K562 (cell line): ENCODE measurements around the gene TRIO. TPM values are rescaled to one million over a fixed set of nuclear protein-coding genes. Genes with fewer than 3 reads are reported as not detected.

Experiments used
- ATAC-seq: fragments of 200-7000 bp; cut with Tn5 transposase; 3 replicates; pipeline ENCODE4 v1.9.1; 2020; ENCODE audit warnings: moderate library complexity
- BruUV-seq: library from RNA; stranded (reverse); fragments of 400-500 nt; replicated peaks from 2 replicates; lab custom pipeline; 2021; lab: Mats Ljungman, UMichigan
- CTCF ChIA-PET: fragments of 300-600 bp; formaldehyde crosslinking; extraction: SDS; loops from one replicate; lab custom pipeline; 2021; ENCODE audit warnings: low intra/inter-chr PET ratio; lab: Yijun Ruan, JAX
- POLR2A ChIA-PET: fragments of 300-600, 350-650 bp; sonication (Branson Sonifier 250); formaldehyde crosslinking; extraction: SDS; loops from one replicate; lab custom pipeline; 2021; ENCODE audit warnings: antibody characterized with exemption, inconsistent platforms; lab: Yijun Ruan, JAX
- DNase-seq, 4 experiments: peaks; one replicate each; pipeline versions ENCODE4 v3.0.0 to v3.0.0-alpha.2; 2011 to 2018; ENCODE audit warnings: low spot score in 3 of 4, mixed read lengths in 3 of 4; ENCODE audit errors: extremely low read depth in 1 of 4
- FAIRE-seq: peaks from 2 replicates; lab custom pipeline; 2011; peaks lifted over from hg19 to GRCh38; lab: Jason Lieb, UNC
- H2AFZ ChIP-seq: 2 replicates; pipeline ENCODE4 v1.6.0; 2011; ENCODE audit warnings: low read depth, low read length, control low read depth, inconsistent platforms
- H3K27ac ChIP-seq: fragments of 200-600 bp; 3 replicates; pipeline ENCODE4 v1.8.0; 2011; ENCODE audit warnings: low read depth, mild to moderate bottlenecking, control low read depth, inconsistent platforms, low read length, moderate library complexity, mixed read lengths; ENCODE audit errors: extremely low read depth
- H3K27me3 ChIP-seq, 2 experiments: fragments of 300-600 bp in 1 of 2; 2 replicates in 1 of 2; 3 replicates in 1 of 2; pipeline versions ENCODE4 v1.6.0 to v1.8.0; 2011; ENCODE audit warnings: inconsistent platforms in 2 of 2, low read length in 2 of 2, mild to moderate bottlenecking in 1 of 2, mixed read lengths in 1 of 2, moderate library complexity in 1 of 2; ENCODE audit not compliant: control insufficient read depth in 2 of 2, insufficient read depth in 2 of 2
- H3K36me3 ChIP-seq: fragments of 300-600 bp; 3 replicates; pipeline ENCODE4 v1.8.0; 2011; ENCODE audit warnings: mild to moderate bottlenecking, low read length, inconsistent platforms; ENCODE audit not compliant: control insufficient read depth, insufficient read depth
- H3K4me1 ChIP-seq, 2 experiments: fragments of 200-600 bp in 1 of 2; replicated peaks in 1 of 2; 2 replicates in 1 of 2; 3 replicates in 1 of 2; pipeline versions ENCODE4 v1.5.1 to v1.8.0; 2011; ENCODE audit warnings: inconsistent platforms in 2 of 2, low read length in 2 of 2, mild to moderate bottlenecking in 1 of 2, mixed read lengths in 1 of 2, moderate library complexity in 1 of 2; ENCODE audit not compliant: control insufficient read depth in 2 of 2, insufficient read depth in 2 of 2
- H3K4me2 ChIP-seq: 2 replicates; pipeline ENCODE4 v1.6.1; 2011; ENCODE audit warnings: low read length, control low read depth, inconsistent platforms, mixed read lengths; ENCODE audit not compliant: insufficient read depth
- H3K4me3 ChIP-seq: fragments of 200-600 bp; sonication (generic), shearing (Covaris generic); 2 replicates; pipeline ENCODE4 v1.5.1; 2016; ENCODE audit warnings: control low read depth, inconsistent platforms
- H3K79me2 ChIP-seq: fragments of 200-600 bp; 3 replicates; pipeline ENCODE4 v1.8.0; 2011; ENCODE audit warnings: low read length, inconsistent platforms; ENCODE audit not compliant: control insufficient read depth, insufficient read depth
- H3K9ac ChIP-seq, 2 experiments: 2 replicates each; pipeline versions ENCODE4 v1.6.0 to v1.6.1; 2011; ENCODE audit warnings: low read depth in 2 of 2, low read length in 2 of 2, control low read depth in 1 of 2, inconsistent platforms in 1 of 2, mild to moderate bottlenecking in 1 of 2, mixed read lengths in 1 of 2; ENCODE audit not compliant: insufficient read depth in 1 of 2
- H3K9me1 ChIP-seq: one replicate; pipeline ENCODE4 v1.6.0; 2011; ENCODE audit warnings: inconsistent platforms, mild to moderate bottlenecking, low read length, moderate library complexity; ENCODE audit not compliant: control insufficient read depth, insufficient read depth
- H3K9me3 ChIP-seq: replicated peaks from 2 replicates; pipeline ENCODE4 v1.5.1; 2011; ENCODE audit warnings: low read depth, low read length, inconsistent platforms; ENCODE audit not compliant: control insufficient read depth, insufficient read depth
- H4K20me1 ChIP-seq: replicated peaks from 2 replicates; pipeline ENCODE4 v1.6.1; 2011; ENCODE audit warnings: low read length, inconsistent platforms, mixed read lengths; ENCODE audit not compliant: control insufficient read depth, insufficient read depth
- CSDE1 ChIP-seq, 2 experiments: fragments of 450-650 bp; IDR thresholded peaks; 2 replicates each; pipeline ENCODE4 v1.6.1; 2016; ENCODE audit warnings: mild to moderate bottlenecking in 1 of 2
- KHSRP ChIP-seq: fragments of 450-650 bp; IDR thresholded peaks from 2 replicates; pipeline ENCODE4 v1.6.1; 2017
- NRF1 ChIP-seq, 2 experiments: fragments of 450-650 bp; IDR thresholded peaks in 1 of 2; conservative IDR thresholded peaks in 1 of 2; 2 replicates each; pipeline ENCODE4 v1.6.1; 2014; ENCODE audit warnings: mild to moderate bottlenecking in 2 of 2
- POLR2H ChIP-seq: IDR thresholded peaks from 2 replicates; pipeline ENCODE4 v1.6.1; 2016; ENCODE audit warnings: missing genetic modification characterization, low read depth, mild to moderate bottlenecking, control low read depth, missing compliant biosample characterization, moderate library complexity
- RAD51 ChIP-seq: fragments of 450-650 bp; IDR thresholded peaks from 2 replicates; pipeline ENCODE4 v1.7.1; 2016; ENCODE audit warnings: low read depth, mild to moderate bottlenecking, borderline replicate concordance
- RFX7 ChIP-seq: fragments of 250-450 bp; sonication (Bioruptor Pico); IDR thresholded peaks from 2 replicates; pipeline ENCODE4 v1.5.1; 2021; ENCODE audit warnings: mild to moderate bottlenecking
- SRSF7 ChIP-seq: fragments of 200-400 bp; formaldehyde crosslinking; optimal IDR thresholded peaks from 2 replicates; pipeline ENCODE3; 2017; ENCODE audit warnings: mild to moderate bottlenecking, low read depth, low read length
- ZKSCAN3 ChIP-seq: fragments of 250-450 bp; sonication (Bioruptor Pico); IDR thresholded peaks from 2 replicates; pipeline ENCODE4 v1.4.0; 2020
- ZNF324 ChIP-seq: fragments of 250-450 bp; sonication (Bioruptor Pico); IDR thresholded peaks from 2 replicates; pipeline ENCODE4 v1.4.0; 2020; ENCODE audit warnings: mild to moderate bottlenecking
- ZNF431 ChIP-seq: sonication (generic); formaldehyde crosslinking; IDR thresholded peaks from 2 replicates; pipeline ENCODE4 v1.8.0; 2022; ENCODE audit warnings: mild to moderate bottlenecking, missing genetic modification reagents
- ZNF551 ChIP-seq: fragments of 250-450 bp; sonication (Bioruptor Pico); IDR thresholded peaks from 2 replicates; pipeline ENCODE4 v1.5.0; 2021; ENCODE audit warnings: mild to moderate bottlenecking, moderate library complexity
- ZNF766 ChIP-seq: fragments of 200-800 bp; sonication (Bioruptor generic); conservative IDR thresholded peaks from 2 replicates; pipeline ENCODE4 v1.6.1; 2016; ENCODE audit warnings: missing genetic modification characterization, missing compliant biosample characterization
- WGBS: fragments of 100-300 bp; shearing (Covaris generic); methylation state at CpG from one replicate; pipeline ENCODE4 v1.1.6; 2016; ENCODE audit warnings: low coverage, mixed read lengths; ENCODE audit not compliant: insufficient coverage; ENCODE audit errors: missing lambda C conversion rate; 5-methylcytosine and 5-hydroxymethylcytosine counted together
- in situ Hi-C: fragments of 300-500 bp; cut with MboI; formaldehyde crosslinking; loops from 4 replicates; pipeline ENCODE4 v1.15.0; 2018; ENCODE audit warnings: inconsistent platforms, mixed read lengths
- intact Hi-C: fragments of 100-400 bp; cut with micrococcal nuclease; formaldehyde crosslinking; loops from 2 replicates; pipeline ENCODE4 v1.14.2; 2022
- polyA plus RNA-seq, 8 experiments: library from polyadenylated mRNA; depleted of rRNA in 4 of 8; stranded (reverse) in 5 of 8; unstranded in 3 of 8; fragments of >200 nt; fragmentation: Nextera tagmentation in 2 of 8; fragmentation: Illumina TruSeq in 1 of 8; extraction: Ambion mirVana in 2 of 8; extraction: Trizol in 1 of 8; gene quantifications; 2 replicates each; pipeline versions ENCODE4 v1.2.1 to v1.2.3, GENCODE V29; 2011 to 2014; ENCODE audit warnings: inconsistent platforms in 1 of 8, missing spikeins in 1 of 8
- total RNA-seq, 7 experiments: library from RNA; depleted of rRNA in 6 of 7; stranded (reverse); fragments of >200 nt in 6 of 7; fragmentation: Illumina TruSeq in 2 of 7; extraction: Trizol in 2 of 7; gene quantifications; 2 replicates each; pipeline versions ENCODE4 v1.2.1 to v1.2.3, GENCODE V29; 2011 to 2021; ENCODE audit warnings: low replicate concordance in 1 of 7
- TF ChIP-seq, protein P1 (sequence below): fragments of 250-450 bp; sonication (Bioruptor Pico); IDR thresholded peaks from 2 replicates; pipeline ENCODE4 v1.4.0; 2020; ENCODE audit warnings: mild to moderate bottlenecking

TRIO gene
- total and polyA plus RNA-seq, 9 of the 15 experiments (the other 6 are each of a cell fraction or from before 2014, with no cell fraction given) = 0.24 to 5.0 (median 1.1) TPM

DNA sequence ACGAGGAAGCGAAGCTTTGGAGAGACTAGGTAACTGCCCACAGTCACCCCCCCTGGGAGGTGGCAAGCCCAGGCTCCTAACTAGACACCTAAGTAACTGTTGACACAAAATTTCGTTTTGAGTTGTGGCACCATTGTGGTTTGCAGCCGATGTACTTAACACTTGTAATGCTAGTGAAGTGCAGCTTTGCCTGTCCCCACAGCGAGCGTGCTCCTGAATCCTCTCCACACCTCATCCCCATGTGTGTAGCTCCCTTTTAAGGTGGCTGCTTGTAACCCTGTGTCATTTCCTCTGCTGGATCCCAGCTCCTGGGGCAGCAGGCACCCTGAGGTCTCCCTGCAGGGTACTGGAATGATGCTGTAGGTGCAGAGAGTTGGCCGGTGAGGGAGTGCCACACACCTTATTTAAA, 114.9 kb downstream of the TRIO start:
- no peaks in the 10 kb centered on the region for H3K9me3 ChIP-seq
- TF ChIP-seq ZNF324 (CRISPR knock-in tag) (no peak), RAD51 (no peak), ZKSCAN3 (CRISPR knock-in tag) (no peak), SRSF7 (no peak), NRF1 (conservative IDR thresholded peaks at IDR 0.05 in 1 of 2, IDR thresholded peaks at IDR 0.05 in 1 of 2) (no peak), ZNF431 (CRISPR knock-in tag) (no peak), KHSRP (no peak), CSDE1 (IDR thresholded peaks at IDR 0.05) (no peak), RFX7 (CRISPR knock-in tag) (no peak), ZNF551 (CRISPR knock-in tag) (no peak), ZNF766 (CRISPR knock-in tag) (no peak), POLR2H (tag) (no peak)
- TF ChIP-seq, protein P1, sequence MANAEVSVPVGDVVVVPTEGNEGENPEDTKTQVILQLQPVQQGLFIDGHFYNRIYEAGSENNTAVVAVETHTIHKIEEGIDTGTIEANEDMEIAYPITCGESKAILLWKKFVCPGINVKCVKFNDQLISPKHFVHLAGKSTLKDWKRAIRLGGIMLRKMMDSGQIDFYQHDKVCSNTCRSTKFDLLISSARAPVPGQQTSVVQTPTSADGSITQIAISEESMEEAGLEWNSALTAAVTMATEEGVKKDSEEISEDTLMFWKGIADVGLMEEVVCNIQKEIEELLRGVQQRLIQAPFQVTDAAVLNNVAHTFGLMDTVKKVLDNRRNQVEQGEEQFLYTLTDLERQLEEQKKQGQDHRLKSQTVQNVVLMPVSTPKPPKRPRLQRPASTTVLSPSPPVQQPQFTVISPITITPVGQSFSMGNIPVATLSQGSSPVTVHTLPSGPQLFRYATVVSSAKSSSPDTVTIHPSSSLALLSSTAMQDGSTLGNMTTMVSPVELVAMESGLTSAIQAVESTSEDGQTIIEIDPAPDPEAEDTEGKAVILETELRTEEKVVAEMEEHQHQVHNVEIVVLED (CRISPR knock-in tag) = no peak
- no peak overlapping the region; a peak in 1 of 4 replicates for H3K9ac ChIP-seq
- no peak overlapping the region for H3K4me3 ChIP-seq
- no peak overlapping the region for H2AFZ ChIP-seq
- ATAC-seq = no peak
- H3K79me2 ChIP-seq = no peaks in the 10 kb centered on the region
- peaks cover 0 to 4% of the 10 kb centered on the region in 2 experiments; a peak in 2 of 5 replicates for H3K27me3 ChIP-seq
- CTCF ChIA-PET = no interaction called here
- no peak for FAIRE-seq
- no peaks in the 10 kb centered on the region; a peak in 1 of 5 replicates for H3K4me1 ChIP-seq
- no TSS peak for BruUV-seq
- H4K20me1 ChIP-seq = no peaks in the 10 kb centered on the region
- H3K9me1 ChIP-seq = no peaks in the 10 kb centered on the region
- in situ Hi-C loops (no loop called here), intact Hi-C loops (no loop called here)
- DNase-seq = no peak
- no peaks in the 10 kb centered on the region for H3K36me3 ChIP-seq
- POLR2A ChIA-PET = no interaction called here
- no peak overlapping the region for H3K27ac ChIP-seq
- 23% methylated on average over 7 of the region's 7 CpGs for WGBS
- no peak overlapping the region for H3K4me2 ChIP-seq
